ENCODE data around the gene PRTN3.

Gene PRTN3

DNA sequence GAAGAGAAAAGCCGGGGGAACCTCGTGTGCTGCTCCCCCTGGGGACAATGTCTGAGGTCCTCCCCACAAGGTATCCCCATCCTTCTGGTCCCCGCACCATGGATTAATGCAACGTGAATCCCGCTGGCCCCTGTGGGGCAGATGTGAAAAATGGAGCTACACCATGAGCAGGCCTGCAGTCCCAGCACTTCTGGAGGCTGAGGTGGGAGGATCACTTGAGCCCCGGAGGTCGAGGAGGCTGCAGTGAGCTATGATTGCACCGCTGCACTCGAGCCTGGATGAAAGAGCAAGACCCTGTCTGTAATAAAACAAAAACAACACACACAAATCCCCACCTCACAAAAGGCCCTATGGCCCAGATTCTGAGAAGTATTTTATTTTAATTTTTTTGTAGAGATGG, 17.5 kb downstream of the PRTN3 start:
- no peak for TF ChIP-seq PKNOX1 (IDR thresholded peaks at IDR 0.05)
- no peak for TF ChIP-seq L3MBTL2 (conservative IDR thresholded peaks at IDR 0.05)
- no peak for TF ChIP-seq SP1 (IDR thresholded peaks at IDR 0.05)
- TF ChIP-seq SUZ12 (IDR thresholded peaks at IDR 0.05) = no peak
- TF ChIP-seq ZNF384 (IDR thresholded peaks at IDR 0.05) = no peak
- TF ChIP-seq HDGF (IDR thresholded peaks at IDR 0.05; ENCODE audit: borderline replicate concordance) = no peak
- no peak for TF ChIP-seq FOXM1 (IDR thresholded peaks at IDR 0.05; ENCODE audit: borderline replicate concordance)
- CTCF ChIA-PET = interaction anchor here (1.8 kb wide), 1 partner anchor 9 kb away, joined by 5 read pairs; no protein-coding TSS in a partner anchor
- POLR2A ChIA-PET = interaction anchor here (0.8 kb wide), 1 partner anchor 411 kb away, joined by 3 read pairs; the partner anchor contains the start of gene CIRBP
- no peak for DNase-seq (ENCODE audit: extremely low spot score)

GRCh38 chr19:858868-859843, 18.4 kb downstream of the PRTN3 start, which contains the start of gene CFD:
CFD (plus strand) TSS chr19:859664; CDS start chr19:859690, 26 bp downstream.
- POLR2A ChIA-PET = interaction anchor here (0.8 kb wide), 1 partner anchor 410 kb away, joined by 3 read pairs; the partner anchor contains the start of gene CIRBP

GRCh38 chr19:861141-861755, 20.4 kb downstream of the PRTN3 start:
- ChIA-PET CTCF (no interaction called here), POLR2A (interaction anchor here (0.7 kb wide), 1 partner anchor 62 kb away, joined by 3 read pairs; no protein-coding TSS in a partner anchor)
- TF ChIP-seq TARDBP (IDR thresholded peaks at IDR 0.05) (no peak), FOXA1 (IDR thresholded peaks at IDR 0.05) (no peak), HDGF (IDR thresholded peaks at IDR 0.05; ENCODE audit: borderline replicate concordance) (no peak), L3MBTL2 (conservative IDR thresholded peaks at IDR 0.05) (no peak), ELF4 (IDR thresholded peaks at IDR 0.05) (no peak), LEF1 (IDR thresholded peaks at IDR 0.05; ENCODE audit: borderline replicate concordance) (no peak), ZNF384 (IDR thresholded peaks at IDR 0.05) (no peak), CTBP1 (IDR thresholded peaks at IDR 0.05; ENCODE audit: borderline replicate concordance) (no peak), SUZ12 (IDR thresholded peaks at IDR 0.05) (no peak), FOXK2 (IDR thresholded peaks at IDR 0.05) (no peak), BHLHE40 (IDR thresholded peaks at IDR 0.05; ENCODE audit: borderline replicate concordance) (no peak)
- no peak for DNase-seq (ENCODE audit: extremely low spot score)

More at GRCh38 chr19:858868-859843, 18.4 kb downstream of the PRTN3 start, which contains the start of gene CFD:
- CTCF ChIA-PET = interaction anchor here (0.6 to 1.8 kb wide), 2 partner anchors 10 to 71 kb away, joined by 3 to 5 read pairs; no protein-coding TSS in a partner anchor
- DNase-seq (ENCODE audit: extremely low spot score) = no peak
- TF ChIP-seq BHLHE40 (IDR thresholded peaks at IDR 0.05; ENCODE audit: borderline replicate concordance) (no peak), FOXA1 (IDR thresholded peaks at IDR 0.05) (no peak), NFRKB (IDR thresholded peaks at IDR 0.05) (no peak), PKNOX1 (IDR thresholded peaks at IDR 0.05) (no peak), SUZ12 (IDR thresholded peaks at IDR 0.05) (no peak), SP1 (IDR thresholded peaks at IDR 0.05) (no peak), FOXK2 (IDR thresholded peaks at IDR 0.05) (no peak)

DNA sequence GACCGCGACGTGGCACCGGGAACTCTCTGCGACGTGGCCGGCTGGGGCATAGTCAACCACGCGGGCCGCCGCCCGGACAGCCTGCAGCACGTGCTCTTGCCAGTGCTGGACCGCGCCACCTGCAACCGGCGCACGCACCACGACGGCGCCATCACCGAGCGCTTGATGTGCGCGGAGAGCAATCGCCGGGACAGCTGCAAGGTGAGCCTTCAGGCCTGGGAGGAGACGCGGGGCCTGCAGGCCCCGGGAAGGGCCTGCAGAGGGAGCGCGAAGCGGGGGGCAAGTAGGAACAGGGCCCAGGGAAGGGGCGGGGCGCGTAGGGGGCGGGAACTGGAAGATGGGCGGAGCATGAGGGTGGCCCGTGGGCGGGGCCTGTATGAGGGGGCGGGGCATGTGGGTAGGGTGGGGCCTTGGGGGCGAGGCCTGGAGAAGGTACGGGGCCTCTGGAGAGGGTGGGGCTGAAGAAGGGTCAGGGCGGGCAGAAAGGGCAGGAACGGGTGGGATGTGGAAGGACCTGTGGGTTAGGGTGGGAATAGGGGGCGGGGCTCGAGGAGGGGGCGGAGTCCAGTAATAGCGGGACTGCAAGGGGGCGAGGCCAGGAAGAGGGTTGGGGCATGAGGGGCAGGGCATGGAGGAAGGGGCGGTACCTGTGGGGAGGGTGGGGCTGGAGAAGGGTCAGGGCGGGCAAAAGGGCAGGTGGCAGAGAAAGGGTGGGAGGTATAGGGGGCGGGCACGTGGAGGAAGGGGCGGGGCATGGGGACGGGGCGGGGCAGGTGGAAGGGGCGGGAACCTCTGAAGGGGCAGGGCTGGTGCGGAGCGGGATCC, 21.2 kb downstream of the PRTN3 start:
- ChIA-PET CTCF (no interaction called here), POLR2A (no interaction called here)
- TF ChIP-seq ELF4 (IDR thresholded peaks at IDR 0.05) (no peak), ZNF384 (IDR thresholded peaks at IDR 0.05) (no peak), CTBP1 (IDR thresholded peaks at IDR 0.05; ENCODE audit: borderline replicate concordance) (0 out of 2 replicates have a peak, but pooled peaks have one; percentile 50), HDGF (IDR thresholded peaks at IDR 0.05; ENCODE audit: borderline replicate concordance) (no peak; the same call in 1 of the 2 replicates), FOXM1 (IDR thresholded peaks at IDR 0.05; ENCODE audit: borderline replicate concordance) (no peak), NFRKB (IDR thresholded peaks at IDR 0.05) (no peak), L3MBTL2 (conservative IDR thresholded peaks at IDR 0.05) (peak; percentile 98)
- DNase-seq (ENCODE audit: extremely low spot score) = peak; percentile 87

- ChIA-PET CTCF (no interaction called here), POLR2A (no interaction called here)
- peak; percentile 51 for DNase-seq (ENCODE audit: extremely low spot score)
- TF ChIP-seq CTBP1 (IDR thresholded peaks at IDR 0.05; ENCODE audit: borderline replicate concordance) (no peak), L3MBTL2 (conservative IDR thresholded peaks at IDR 0.05) (no peak; the same call in 1 of the 2 replicates), FOXM1 (IDR thresholded peaks at IDR 0.05; ENCODE audit: borderline replicate concordance) (no peak), PKNOX1 (IDR thresholded peaks at IDR 0.05) (no peak)
Measured at GRCh38 chr19:862581-863314, 21.9 kb downstream of the PRTN3 start.
